H54 (cell line): ENCODE results near the gene SAFB2.

ENCODE experiments used
- DNase-seq: peaks from one replicate; pipeline ENCODE4 v3.0.0; 2011; ENCODE audit warnings: low spot score, mixed read lengths; ENCODE audit not compliant: insufficient read length
- FAIRE-seq: peaks from 3 replicates; lab custom pipeline; 2011; peaks lifted over from hg19 to GRCh38; lab: Jason Lieb, UNC
- POLR2A ChIP-seq: IDR thresholded peaks from 2 replicates; pipeline ENCODE4 v1.6.1; 2011; ENCODE audit warnings: low read depth, mild to moderate bottlenecking, low read length

SAFB2 gene

GRCh38 chr19:5567360-5567969 is 55.1 kb downstream of the SAFB2 start, which contains the start of gene TINCR:
TSS of gene TINCR (minus strand) at chr19:5567953.
- no peak for TF ChIP-seq POLR2A
- FAIRE-seq (no peak), DNase-seq (no peak)

GRCh38 chr19:5564930-5565329 is 57.6 kb downstream of the SAFB2 start:
- DNase-seq, result no peak
- FAIRE-seq, result no peak
- TF ChIP-seq POLR2A, result no peak

- DNase-seq (no peak), FAIRE-seq (no peak)
These were observed 58.5 kb downstream of the SAFB2 start for GRCh38 chr19:5563935-5564612.

GRCh38 chr19:5563008-5563431 is 59.6 kb downstream of the SAFB2 start:
- FAIRE-seq (no peak), DNase-seq (no peak)
- TF ChIP-seq POLR2A, result no peak

More at GRCh38 chr19:5563935-5564612, 58.5 kb downstream of the SAFB2 start:
- TF ChIP-seq POLR2A, result no peak

- TF ChIP-seq POLR2A, result no peak
- FAIRE-seq (no peak), DNase-seq (no peak)
These were observed 60.3 kb downstream of the SAFB2 start for GRCh38 chr19:5562280-5562679.

- DNase-seq (no peak), FAIRE-seq (no peak)
- TF ChIP-seq POLR2A, result no peak
These were observed 61.0 kb downstream of the SAFB2 start for GRCh38 chr19:5561559-5561958.

GRCh38 chr19:5560156-5560555 is 62.4 kb downstream of the SAFB2 start:
- DNase-seq (no peak), FAIRE-seq (no peak)
- no peak for TF ChIP-seq POLR2A

- no peak for DNase-seq
- no peak for FAIRE-seq
- no peak for TF ChIP-seq POLR2A
These were observed 62.8 kb downstream of the SAFB2 start for GRCh38 chr19:5559804-5560133.

GRCh38 chr19:5558101-5558621 is 64.4 kb downstream of the SAFB2 start:
- no peak for TF ChIP-seq POLR2A
- DNase-seq (no peak), FAIRE-seq (no peak)

- DNase-seq (no peak), FAIRE-seq (no peak)
- no peak for TF ChIP-seq POLR2A
These were observed 64.9 kb downstream of the SAFB2 start for GRCh38 chr19:5557691-5558090.

GRCh38 chr19:5554828-5555227 is 67.7 kb downstream of the SAFB2 start:
- TF ChIP-seq POLR2A, result no peak
- no peak for DNase-seq
- FAIRE-seq, result no peak

GRCh38 chr19:5553892-5554291 is 68.7 kb downstream of the SAFB2 start:
- no peak for FAIRE-seq
- TF ChIP-seq POLR2A, result no peak
- DNase-seq, result no peak

- DNase-seq (peak; percentile 54), FAIRE-seq (no peak)
- no peak for TF ChIP-seq POLR2A
These were observed 74.7 kb downstream of the SAFB2 start for GRCh38 chr19:5547881-5548280.

- no peak for FAIRE-seq
- no peak for TF ChIP-seq POLR2A
- no peak for DNase-seq
These were observed 76.6 kb downstream of the SAFB2 start for GRCh38 chr19:5545984-5546383.

GRCh38 chr19:5545051-5545450 is 77.5 kb downstream of the SAFB2 start:
- FAIRE-seq (no peak), DNase-seq (no peak)
- TF ChIP-seq POLR2A, result no peak
